ENCODE results near the gene SLC35A3.

Gene SLC35A3

DNA sequence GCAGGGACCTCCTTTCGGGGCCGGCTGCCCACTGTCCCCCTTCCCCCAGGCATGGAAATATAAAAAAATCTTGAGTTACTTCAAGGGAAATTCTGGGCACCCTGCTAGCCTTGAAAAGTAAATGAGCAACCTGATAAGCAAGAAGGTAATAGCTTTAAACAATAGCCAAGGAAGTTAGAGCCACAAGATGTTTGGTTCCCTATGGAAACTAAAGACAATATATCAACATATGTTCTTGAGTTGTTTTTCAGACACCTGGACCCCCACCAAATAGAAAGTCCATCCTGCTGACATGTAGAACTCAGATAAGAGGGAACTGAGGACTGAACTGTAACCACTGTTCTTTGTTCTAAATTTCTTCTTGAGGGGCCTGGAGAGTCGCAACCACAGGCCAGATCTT, 19.3 kb upstream of the SLC35A3 start:
- WGBS, 2 donors (ENCODE audit: extremely low coverage in 2 of 2, insufficient read length in 2 of 2, insufficient replicate concordance in 1 of 2), result no CpG with 5 or more reads among the region's 3 CpGs

DNA sequence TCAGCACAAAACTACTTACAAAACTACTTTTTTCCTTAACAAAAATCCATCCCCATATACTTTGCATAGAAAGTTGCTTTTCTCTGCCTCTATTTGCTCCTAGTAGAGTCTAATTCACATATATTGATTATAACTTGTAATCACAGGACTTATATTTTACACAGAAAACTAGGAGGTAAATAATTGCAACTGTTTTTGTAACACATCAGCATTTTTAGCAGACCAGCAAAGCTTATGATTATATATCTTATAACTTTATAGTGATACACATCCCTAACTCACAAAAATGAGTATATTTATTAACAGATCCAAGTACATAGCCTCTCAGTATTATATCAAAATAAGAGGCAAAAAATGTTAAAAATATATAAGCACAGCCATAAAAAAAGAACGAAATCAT, 17.3 kb upstream of the SLC35A3 start:
- Histone ChIP-seq H2BK120ac (ENCODE audit: low read depth, low read length) (no peak overlapping the region), H3K36me3 (replicated peaks in 1 of 2; ENCODE audit: control insufficient read depth in 2 of 2, insufficient read depth in 2 of 2, low read length in 2 of 2) (no peaks in the 10 kb centered on the region), H3K23ac (ENCODE audit: low read depth, low read length, poor library complexity) (no peak overlapping the region), H2BK5ac (ENCODE audit: low read length) (no peak overlapping the region), H2AK5ac (ENCODE audit: low read depth, low read length) (no peak overlapping the region), H2BK15ac (ENCODE audit: low read length) (no peak overlapping the region), H3K27me3 (ENCODE audit: control insufficient read depth in 3 of 3, insufficient read depth in 3 of 3, low read depth in 1 of 3, low read length in 3 of 3) (peaks cover 0 to 2% (median 0%) of the 10 kb centered on the region in 3 experiments), H3K4ac (ENCODE audit: low read length) (no peak overlapping the region), H3K18ac (ENCODE audit: low read length) (no peak overlapping the region), H3K79me1 (ENCODE audit: low read depth, low read length) (no peaks in the 10 kb centered on the region), H4K91ac (ENCODE audit: low read depth, low read length, poor library complexity) (no peak overlapping the region), H3K9me3 (replicated peaks in 1 of 2; ENCODE audit: control insufficient read depth in 2 of 2, insufficient read depth in 1 of 2, low read depth in 1 of 2, low read length in 2 of 2) (no peaks in the 10 kb centered on the region), H3K4me2 (ENCODE audit: insufficient read depth, low read length, poor library complexity, severe bottlenecking) (no peak overlapping the region), H3K9ac (ENCODE audit: low read depth, low read length, poor library complexity) (no peak overlapping the region), H2BK12ac (ENCODE audit: low read length) (no peak overlapping the region), H3K14ac (ENCODE audit: low read length) (no peak overlapping the region), H3K4me1 (ENCODE audit: control insufficient read depth in 2 of 2, insufficient read depth in 1 of 2, low read depth in 1 of 2, low read length in 2 of 2) (no peaks in the 10 kb centered on the region), H3K27ac (replicated peaks; ENCODE audit: low read length) (no peak overlapping the region), H3K4me3 (ENCODE audit: low read length in 2 of 2) (no peak overlapping the region), H2AFZ (ENCODE audit: low read length) (no peak overlapping the region), H4K8ac (ENCODE audit: low read depth, low read length) (no peak overlapping the region)
- no peak for DNase-seq (ENCODE audit: low spot score)
- WGBS, 2 donors (ENCODE audit: extremely low coverage in 2 of 2, insufficient read length in 2 of 2, insufficient replicate concordance in 1 of 2), result no CpG with 5 or more reads among the region's 1 CpG

More for the DNA sequence above, 19.3 kb upstream of the SLC35A3 start:
- no peak overlapping the region for H3K27ac ChIP-seq (replicated peaks; ENCODE audit: low read length)
- no peak overlapping the region for H3K4me2 ChIP-seq (ENCODE audit: insufficient read depth, low read length, poor library complexity, severe bottlenecking)
- no peak overlapping the region for H2BK15ac ChIP-seq (ENCODE audit: low read length)
- no peak overlapping the region for H2BK120ac ChIP-seq (ENCODE audit: low read depth, low read length)
- no peaks in the 10 kb centered on the region for H3K4me1 ChIP-seq (ENCODE audit: control insufficient read depth in 2 of 2, insufficient read depth in 1 of 2, low read depth in 1 of 2, low read length in 2 of 2)
- no peak overlapping the region for H3K14ac ChIP-seq (ENCODE audit: low read length)
- no peak overlapping the region for H2BK12ac ChIP-seq (ENCODE audit: low read length)
- no peak overlapping the region for H2BK5ac ChIP-seq (ENCODE audit: low read length)
- no peak overlapping the region for H3K18ac ChIP-seq (ENCODE audit: low read length)
- no peaks in the 10 kb centered on the region for H3K9me3 ChIP-seq (replicated peaks in 1 of 2; ENCODE audit: control insufficient read depth in 2 of 2, insufficient read depth in 1 of 2, low read depth in 1 of 2, low read length in 2 of 2)
- no peaks in the 10 kb centered on the region for H3K79me1 ChIP-seq (ENCODE audit: low read depth, low read length)
- H3K27me3 ChIP-seq (ENCODE audit: control insufficient read depth in 3 of 3, insufficient read depth in 3 of 3, low read depth in 1 of 3, low read length in 3 of 3), result peaks cover 0 to 2% (median 0%) of the 10 kb centered on the region in 3 experiments
- no peak overlapping the region for H2AK5ac ChIP-seq (ENCODE audit: low read depth, low read length)
- no peaks in the 10 kb centered on the region for H3K36me3 ChIP-seq (replicated peaks in 1 of 2; ENCODE audit: control insufficient read depth in 2 of 2, insufficient read depth in 2 of 2, low read length in 2 of 2)
- H3K4me3 ChIP-seq (ENCODE audit: low read length in 2 of 2), result no peak overlapping the region
- H3K9ac ChIP-seq (ENCODE audit: low read depth, low read length, poor library complexity), result no peak overlapping the region
- no peak overlapping the region for H4K91ac ChIP-seq (ENCODE audit: low read depth, low read length, poor library complexity)
- H2AFZ ChIP-seq (ENCODE audit: low read length), result no peak overlapping the region
- DNase-seq (ENCODE audit: low spot score), result no peak
- H4K8ac ChIP-seq (ENCODE audit: low read depth, low read length), result no peak overlapping the region
- H3K23ac ChIP-seq (ENCODE audit: low read depth, low read length, poor library complexity), result no peak overlapping the region
- H3K4ac ChIP-seq (ENCODE audit: low read length), result no peak overlapping the region

DNA sequence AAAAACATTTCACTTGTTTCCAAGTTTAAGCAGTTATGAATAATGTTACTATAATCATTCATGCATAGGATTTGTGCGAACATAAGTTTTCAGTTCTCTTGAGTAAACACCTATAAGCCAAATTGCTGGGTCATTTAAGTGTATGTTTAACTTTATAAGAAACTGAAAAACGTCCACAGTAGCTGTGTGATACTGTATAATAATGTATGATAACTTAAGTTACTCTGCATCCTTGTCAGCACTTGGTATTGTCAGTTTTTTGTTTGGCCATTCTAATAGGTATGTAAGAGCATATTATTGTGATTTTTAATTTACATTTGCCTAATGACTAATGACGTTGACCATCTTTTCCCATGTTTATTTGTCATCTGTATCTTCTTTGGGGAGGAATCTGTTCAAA, 14.4 kb upstream of the SLC35A3 start:
- Histone ChIP-seq H3K79me1 (ENCODE audit: low read depth, low read length) (no peaks in the 10 kb centered on the region), H3K4me1 (ENCODE audit: control insufficient read depth in 2 of 2, insufficient read depth in 1 of 2, low read depth in 1 of 2, low read length in 2 of 2) (no peaks in the 10 kb centered on the region), H3K18ac (ENCODE audit: low read length) (no peak overlapping the region), H3K4ac (ENCODE audit: low read length) (no peak overlapping the region), H2BK12ac (ENCODE audit: low read length) (no peak overlapping the region), H3K23ac (ENCODE audit: low read depth, low read length, poor library complexity) (no peak overlapping the region), H4K91ac (ENCODE audit: low read depth, low read length, poor library complexity) (no peak overlapping the region), H3K14ac (ENCODE audit: low read length) (no peak overlapping the region), H3K4me2 (ENCODE audit: insufficient read depth, low read length, poor library complexity, severe bottlenecking) (no peak overlapping the region), H2AFZ (ENCODE audit: low read length) (no peak overlapping the region), H2BK5ac (ENCODE audit: low read length) (no peak overlapping the region), H3K27ac (replicated peaks; ENCODE audit: low read length) (no peak overlapping the region), H3K9ac (ENCODE audit: low read depth, low read length, poor library complexity) (no peak overlapping the region), H3K9me3 (replicated peaks in 1 of 2; ENCODE audit: control insufficient read depth in 2 of 2, insufficient read depth in 1 of 2, low read depth in 1 of 2, low read length in 2 of 2) (no peaks in the 10 kb centered on the region), H2BK15ac (ENCODE audit: low read length) (no peak overlapping the region), H3K27me3 (ENCODE audit: control insufficient read depth in 3 of 3, insufficient read depth in 3 of 3, low read depth in 1 of 3, low read length in 3 of 3) (peaks cover 0 to 2% (median 0%) of the 10 kb centered on the region in 3 experiments), H2BK120ac (ENCODE audit: low read depth, low read length) (no peak overlapping the region), H3K4me3 (ENCODE audit: low read length in 2 of 2) (no peak overlapping the region), H3K36me3 (replicated peaks in 1 of 2; ENCODE audit: control insufficient read depth in 2 of 2, insufficient read depth in 2 of 2, low read length in 2 of 2) (no peaks in the 10 kb centered on the region), H2AK5ac (ENCODE audit: low read depth, low read length) (no peak overlapping the region), H4K8ac (ENCODE audit: low read depth, low read length) (no peak overlapping the region)
- WGBS, 2 donors (ENCODE audit: extremely low coverage in 2 of 2, insufficient read length in 2 of 2, insufficient replicate concordance in 1 of 2), result no CpG with 5 or more reads among the region's 3 CpGs
- DNase-seq (ENCODE audit: low spot score), result no peak

DNA sequence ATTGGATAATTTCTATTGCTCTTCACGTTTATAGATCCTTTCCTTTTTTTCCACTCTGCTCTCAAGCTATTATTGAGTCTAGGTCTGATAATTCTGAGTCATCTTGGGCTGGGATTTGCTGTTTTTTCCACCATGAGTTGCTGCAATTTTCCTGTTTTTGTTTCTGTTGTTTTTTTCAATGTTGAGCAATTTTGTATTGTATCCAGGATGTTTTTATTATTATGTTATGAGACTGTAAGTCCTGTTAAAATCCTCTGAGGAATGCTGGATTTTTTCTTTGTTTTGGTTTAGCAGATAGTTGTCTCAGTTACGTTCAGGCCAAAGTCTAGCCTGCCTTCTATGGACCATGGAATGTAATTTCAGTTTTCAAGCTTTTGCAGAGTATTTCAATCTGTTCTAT, 13.0 kb upstream of the SLC35A3 start:
- no peak overlapping the region for H3K4me3 ChIP-seq (ENCODE audit: low read length in 2 of 2)
- no CpG with 5 or more reads among the region's 2 CpGs for WGBS, 2 donors (ENCODE audit: extremely low coverage in 2 of 2, insufficient read length in 2 of 2, insufficient replicate concordance in 1 of 2)
- no peak overlapping the region for H2BK120ac ChIP-seq (ENCODE audit: low read depth, low read length)
- H3K4me2 ChIP-seq (ENCODE audit: insufficient read depth, low read length, poor library complexity, severe bottlenecking), result no peak overlapping the region
- H3K4me1 ChIP-seq (ENCODE audit: control insufficient read depth in 2 of 2, insufficient read depth in 1 of 2, low read depth in 1 of 2, low read length in 2 of 2), result no peaks in the 10 kb centered on the region
- no peaks in the 10 kb centered on the region for H3K36me3 ChIP-seq (replicated peaks in 1 of 2; ENCODE audit: control insufficient read depth in 2 of 2, insufficient read depth in 2 of 2, low read length in 2 of 2)
- no peak overlapping the region for H2BK12ac ChIP-seq (ENCODE audit: low read length)
- H3K9ac ChIP-seq (ENCODE audit: low read depth, low read length, poor library complexity), result no peak overlapping the region
- no peak overlapping the region for H2BK15ac ChIP-seq (ENCODE audit: low read length)
- H4K8ac ChIP-seq (ENCODE audit: low read depth, low read length), result no peak overlapping the region
- no peak overlapping the region for H2BK5ac ChIP-seq (ENCODE audit: low read length)
- no peak overlapping the region for H2AK5ac ChIP-seq (ENCODE audit: low read depth, low read length)
- no peak overlapping the region for H3K27ac ChIP-seq (replicated peaks; ENCODE audit: low read length)
- H3K14ac ChIP-seq (ENCODE audit: low read length), result no peak overlapping the region
- H3K18ac ChIP-seq (ENCODE audit: low read length), result no peak overlapping the region
- H3K79me1 ChIP-seq (ENCODE audit: low read depth, low read length), result no peaks in the 10 kb centered on the region
- no peaks in the 10 kb centered on the region for H3K9me3 ChIP-seq (replicated peaks in 1 of 2; ENCODE audit: control insufficient read depth in 2 of 2, insufficient read depth in 1 of 2, low read depth in 1 of 2, low read length in 2 of 2)
- no peak overlapping the region for H3K23ac ChIP-seq (ENCODE audit: low read depth, low read length, poor library complexity)
- H2AFZ ChIP-seq (ENCODE audit: low read length), result no peak overlapping the region
- DNase-seq (ENCODE audit: low spot score), result no peak
- H3K27me3 ChIP-seq (ENCODE audit: control insufficient read depth in 3 of 3, insufficient read depth in 3 of 3, low read depth in 1 of 3, low read length in 3 of 3), result no peaks in the 10 kb centered on the region
- no peak overlapping the region for H3K4ac ChIP-seq (ENCODE audit: low read length)
- H4K91ac ChIP-seq (ENCODE audit: low read depth, low read length, poor library complexity), result no peak overlapping the region
